ENCODE data around the gene TULP4.

DNA sequence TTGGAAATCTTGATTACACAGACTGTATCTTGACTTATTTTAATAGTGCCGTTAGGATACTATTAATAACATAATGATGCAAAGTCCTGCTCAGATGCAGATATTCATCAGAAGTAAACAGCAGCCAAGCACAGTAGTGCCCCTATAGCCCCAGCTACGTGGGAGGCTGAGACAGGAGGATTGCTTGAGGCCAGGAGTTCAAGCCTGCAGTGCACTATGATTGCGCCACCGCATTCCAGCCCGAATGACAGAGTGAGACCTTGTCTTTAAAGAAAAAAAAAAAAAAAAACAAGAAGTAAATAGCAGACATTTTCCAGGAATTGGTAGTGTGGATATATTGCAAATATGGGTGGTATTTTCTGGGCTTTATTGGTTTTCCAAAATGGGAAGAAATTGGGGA lies 61.8 kb downstream of the TULP4 start:
- no peak for TF ChIP-seq POLR2A (IDR thresholded peaks at IDR 0.05)
- TF ChIP-seq, protein P1, sequence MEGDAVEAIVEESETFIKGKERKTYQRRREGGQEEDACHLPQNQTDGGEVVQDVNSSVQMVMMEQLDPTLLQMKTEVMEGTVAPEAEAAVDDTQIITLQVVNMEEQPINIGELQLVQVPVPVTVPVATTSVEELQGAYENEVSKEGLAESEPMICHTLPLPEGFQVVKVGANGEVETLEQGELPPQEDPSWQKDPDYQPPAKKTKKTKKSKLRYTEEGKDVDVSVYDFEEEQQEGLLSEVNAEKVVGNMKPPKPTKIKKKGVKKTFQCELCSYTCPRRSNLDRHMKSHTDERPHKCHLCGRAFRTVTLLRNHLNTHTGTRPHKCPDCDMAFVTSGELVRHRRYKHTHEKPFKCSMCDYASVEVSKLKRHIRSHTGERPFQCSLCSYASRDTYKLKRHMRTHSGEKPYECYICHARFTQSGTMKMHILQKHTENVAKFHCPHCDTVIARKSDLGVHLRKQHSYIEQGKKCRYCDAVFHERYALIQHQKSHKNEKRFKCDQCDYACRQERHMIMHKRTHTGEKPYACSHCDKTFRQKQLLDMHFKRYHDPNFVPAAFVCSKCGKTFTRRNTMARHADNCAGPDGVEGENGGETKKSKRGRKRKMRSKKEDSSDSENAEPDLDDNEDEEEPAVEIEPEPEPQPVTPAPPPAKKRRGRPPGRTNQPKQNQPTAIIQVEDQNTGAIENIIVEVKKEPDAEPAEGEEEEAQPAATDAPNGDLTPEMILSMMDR (IDR thresholded peaks at IDR 0.05), result no peak
